ENCODE results near the gene PYM1. TPM values are rescaled to one million over a fixed set of nuclear protein-coding genes. Genes with fewer than 3 reads are reported as not detected.

PYM1 gene
- total and polyA plus RNA-seq, 2 of the 4 experiments (the other 2 are of a cell fraction), result 26.5 to 27.8 TPM

DNA sequence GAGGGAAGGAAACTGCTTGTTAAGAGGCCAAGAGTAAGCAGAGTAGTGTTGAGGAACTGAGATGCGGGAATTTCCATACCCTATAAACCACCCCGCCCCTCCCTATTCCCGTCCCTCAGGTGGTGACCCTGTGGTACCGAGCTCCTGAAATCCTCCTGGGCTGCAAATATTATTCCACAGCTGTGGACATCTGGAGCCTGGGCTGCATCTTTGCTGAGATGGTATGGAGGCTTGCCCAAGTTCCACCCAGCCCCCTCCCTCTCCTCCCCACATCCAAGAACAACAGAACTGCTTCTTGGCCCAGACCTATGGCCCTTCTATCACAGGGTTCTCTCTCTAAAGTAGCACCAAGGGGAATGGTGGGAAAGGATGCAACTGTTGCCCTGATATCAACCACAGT is 41.7 kb upstream of the PYM1 start:
- H3K9me1 ChIP-seq (ENCODE audit: insufficient read depth, low read length), result peaks cover 10% of the 10 kb centered on the region; the same call in 1 of the 2 replicates
- no TSS peak for BruUV-seq (replicated peaks)
- H4K91ac ChIP-seq (ENCODE audit: insufficient read depth, low read depth, low read length), result no peak overlapping the region
- H3K79me1 ChIP-seq (ENCODE audit: low read depth in 1 of 2, low read length in 2 of 2), result peaks cover 10 to 56% of the 10 kb centered on the region in 2 experiments; a peak in 3 of 4 replicates
- no peak overlapping the region for H3K14ac ChIP-seq (replicated peaks; ENCODE audit: low read depth, low read length)
- no peak overlapping the region for H3K27ac ChIP-seq (ENCODE audit: insufficient read depth, low read length)
- H4K5ac ChIP-seq (ENCODE audit: low read depth, low read length), result no peak overlapping the region
- no peak overlapping the region for H3K9ac ChIP-seq (ENCODE audit: low read depth, low read length)
- in situ Hi-C loops (cut with MboI; ENCODE audit: low sequenced_read_pairs) (no loop called here), dilution Hi-C loops (cut with HindIII; ENCODE audit: low sequenced_read_pairs, unreplicated experiment) (no loop called here), intact Hi-C loops (cut with micrococcal nuclease) (no loop called here)
- H4K20me1 ChIP-seq (ENCODE audit: insufficient read depth, low read length), result no peaks in the 10 kb centered on the region; the same call in 1 of the 2 replicates
- peak overlapping the region; percentile 45 for H2BK5ac ChIP-seq (ENCODE audit: low read depth, low read length, poor library complexity, severe bottlenecking)
- CTCF ChIA-PET, result no interaction called here
- no peak for TF ChIP-seq ELK1 (IDR thresholded peaks at IDR 0.05; ENCODE audit: borderline replicate concordance, low read depth, low read length)
- no peak for TF ChIP-seq FOS (IDR thresholded peaks at IDR 0.05; ENCODE audit: low read depth, low read length)
- TF ChIP-seq USF2 (IDR thresholded peaks at IDR 0.05; ENCODE audit: low read depth, low read length), result no peak
- no peak for TF ChIP-seq MXI1 (IDR thresholded peaks at IDR 0.05; ENCODE audit: borderline replicate concordance, low read depth, low read length)
- TF ChIP-seq POLR2A (IDR thresholded peaks at IDR 0.05; ENCODE audit: low read depth, low read length), result no peak
- TF ChIP-seq BHLHE40 (IDR thresholded peaks at IDR 0.05; ENCODE audit: low read depth, low read length), result no peak
- TF ChIP-seq NFE2L2 (IDR thresholded peaks at IDR 0.05; ENCODE audit: low read depth, low read length), result no peak
- TF ChIP-seq MAZ (IDR thresholded peaks at IDR 0.05; ENCODE audit: borderline replicate concordance, low read depth, low read length), result no peak
- TF ChIP-seq CHD1 (IDR thresholded peaks at IDR 0.05; ENCODE audit: low read depth, low read length), result no peak
- no peak for TF ChIP-seq CEBPB (IDR thresholded peaks at IDR 0.05; ENCODE audit: low read depth, low read length)
- H3K4me3 ChIP-seq (ENCODE audit: insufficient read depth, low read depth, low read length), result no peak overlapping the region
- no peak overlapping the region for H3K56ac ChIP-seq (ENCODE audit: extremely low read depth, insufficient read depth, low read length)
- H2BK120ac ChIP-seq (ENCODE audit: low read depth, low read length), result peak overlapping the region; percentile 7; the same call in 1 of the 2 replicates
- no peak overlapping the region for H2AFZ ChIP-seq (replicated peaks; ENCODE audit: low read length, poor library complexity)
- H3K23ac ChIP-seq (ENCODE audit: low read depth, low read length), result peak overlapping the region; percentile 65; the same call in 1 of the 2 replicates
- H2AK9ac ChIP-seq (replicated peaks; ENCODE audit: low read depth, low read length, poor library complexity), result no peak overlapping the region
- H3K4me1 ChIP-seq (ENCODE audit: control insufficient read depth, insufficient read depth, low read length), result peaks cover 13% of the 10 kb centered on the region
- POLR2A ChIA-PET (ENCODE audit: unreplicated experiment), result no interaction called here
- no peaks in the 10 kb centered on the region for H3K9me3 ChIP-seq (ENCODE audit: control insufficient read depth, insufficient read depth, low read length)
- DNase-seq (no peak), ATAC-seq (ENCODE audit: low read depth) (no peak)
- peak overlapping the region; percentile 54; the same call in 1 of the 2 replicates for H3K4ac ChIP-seq (ENCODE audit: low read depth, low read length)
- H2AK5ac ChIP-seq (ENCODE audit: low read depth, low read length), result peak overlapping the region; percentile 28; the same call in 1 of the 2 replicates
- H3K4me2 ChIP-seq (ENCODE audit: low read depth, low read length), result no peak overlapping the region
- H4K8ac ChIP-seq (ENCODE audit: low read depth in 2 of 2, low read length in 2 of 2), result 0 out of 4 replicates have a peak overlapping the region, but pooled peaks of 1 of the 2 experiments have one; percentile 14
- H2BK20ac ChIP-seq (ENCODE audit: low read depth, low read length), result no peak overlapping the region
- no peak overlapping the region for H3K18ac ChIP-seq (ENCODE audit: low read depth, low read length)
- peaks cover 5% of the 10 kb centered on the region for H3K36me3 ChIP-seq (ENCODE audit: control insufficient read depth, insufficient read depth, low read length)
- H3K27me3 ChIP-seq (ENCODE audit: control insufficient read depth, insufficient read depth, low read length), result no peaks in the 10 kb centered on the region
- no CpG with 5 or more reads among the region's 4 CpGs for WGBS, 2 experiments (ENCODE audit: extremely low coverage in 2 of 2, insufficient read length in 1 of 2)
- H2BK15ac ChIP-seq (ENCODE audit: low read depth, low read length), result no peak overlapping the region

Measured in IMR-90 (cell line).